ENCODE results near the gene CLDN12. TPM values are rescaled to one million over a fixed set of nuclear protein-coding genes. Genes with fewer than 3 reads are reported as not detected.

Gene CLDN12
- total RNA-seq, 2 donors from 2014 or later = 52.5 to 65.6 TPM

- no peak overlapping the region for H3K27ac ChIP-seq
These were observed 1.5 kb downstream of the CLDN12 start for GRCh38 chr7:90404777-90405176.

GRCh38 chr7:90407484-90407821 lies 4.2 kb downstream of the CLDN12 start:
- no peak overlapping the region for H3K4me3 ChIP-seq
- no peak for TF ChIP-seq CTCF (IDR thresholded peaks at IDR 0.05)
- H3K36me3 ChIP-seq = no peaks in the 10 kb centered on the region
- intact Hi-C loops (cut with DNase I) = no loop called here
- no peak overlapping the region for H3K27ac ChIP-seq
- DNase-seq = no peak
- no peaks in the 10 kb centered on the region for H3K9me3 ChIP-seq
- H3K4me1 ChIP-seq = peaks cover 3% of the 10 kb centered on the region
- no peaks in the 10 kb centered on the region for H3K27me3 ChIP-seq
- no peak overlapping the region for H3K9ac ChIP-seq (ENCODE audit: low read depth in 2 of 2, low read length in 2 of 2)

More at GRCh38 chr7:90404777-90405176, 1.5 kb downstream of the CLDN12 start:
- Histone ChIP-seq H3K4me3 (no peak overlapping the region), H3K9me3 (no peaks in the 10 kb centered on the region), H3K27me3 (no peaks in the 10 kb centered on the region), H3K4me1 (no peaks in the 10 kb centered on the region), H3K36me3 (no peaks in the 10 kb centered on the region), H3K9ac (ENCODE audit: low read depth in 2 of 2, low read length in 2 of 2) (no peak overlapping the region)
- intact Hi-C loops (cut with DNase I) = loop anchor here (5.0 kb wide), 1 partner anchor 57 kb away; the partner anchor contains the start of gene GTPBP10
- DNase-seq = no peak
- TF ChIP-seq CTCF (IDR thresholded peaks at IDR 0.05) = no peak

GRCh38 chr7:90408142-90408541 lies 4.9 kb downstream of the CLDN12 start:
- Histone ChIP-seq H3K9me3 (no peaks in the 10 kb centered on the region), H3K9ac (ENCODE audit: low read depth in 2 of 2, low read length in 2 of 2) (no peak overlapping the region), H3K4me3 (no peak overlapping the region), H3K27me3 (no peaks in the 10 kb centered on the region), H3K4me1 (peaks cover 5% of the 10 kb centered on the region), H3K36me3 (no peaks in the 10 kb centered on the region), H3K27ac (no peak overlapping the region)
- no peak for DNase-seq
- intact Hi-C loops (cut with DNase I) = no loop called here
- no peak for TF ChIP-seq CTCF (IDR thresholded peaks at IDR 0.05)

GRCh38 chr7:90409667-90410066 lies 6.4 kb downstream of the CLDN12 start:
- no peak overlapping the region for H3K4me3 ChIP-seq
- DNase-seq = peak; percentile 58
- no peaks in the 10 kb centered on the region for H3K9me3 ChIP-seq
- H3K4me1 ChIP-seq = peaks cover 5% of the 10 kb centered on the region
- no peaks in the 10 kb centered on the region for H3K27me3 ChIP-seq
- no peaks in the 10 kb centered on the region for H3K36me3 ChIP-seq
- peak overlapping the region; percentile 70 for H3K27ac ChIP-seq
- no peak for TF ChIP-seq CTCF (IDR thresholded peaks at IDR 0.05)
- H3K9ac ChIP-seq (ENCODE audit: low read depth in 2 of 2, low read length in 2 of 2) = no peak overlapping the region
- intact Hi-C loops (cut with DNase I) = no loop called here

GRCh38 chr7:90411510-90411909 lies 8.2 kb downstream of the CLDN12 start:
- no peak overlapping the region for H3K4me3 ChIP-seq
- H3K9me3 ChIP-seq = no peaks in the 10 kb centered on the region
- no peak overlapping the region for H3K9ac ChIP-seq (ENCODE audit: low read depth in 2 of 2, low read length in 2 of 2)
- no peaks in the 10 kb centered on the region for H3K27me3 ChIP-seq
- no peak for DNase-seq
- peak overlapping the region; percentile 71 for H3K27ac ChIP-seq
- peaks cover 5% of the 10 kb centered on the region for H3K4me1 ChIP-seq
- H3K36me3 ChIP-seq = no peaks in the 10 kb centered on the region
- no peak for TF ChIP-seq CTCF (IDR thresholded peaks at IDR 0.05)
- intact Hi-C loops (cut with DNase I) = no loop called here
